GM12864 (cell line): ENCODE results near the gene RMDN2.

Source experiments
- DNase-seq: peaks from one replicate; pipeline ENCODE4 v3.0.0-alpha.2; 2011; ENCODE audit warnings: low read depth
- H3K4me3 ChIP-seq: 2 replicates; pipeline ENCODE4 v1.5.1; 2011; ENCODE audit warnings: mild to moderate bottlenecking, low read depth, low read length, control low read depth
- TF ChIP-seq, protein P1 (sequence below): IDR thresholded peaks from 2 replicates; pipeline ENCODE4 v1.5.1; 2011; ENCODE audit warnings: low read depth, mild to moderate bottlenecking, moderate library complexity, low read length, control low read depth, inconsistent platforms; ENCODE audit errors: missing control alignments

RMDN2 gene, protein sequence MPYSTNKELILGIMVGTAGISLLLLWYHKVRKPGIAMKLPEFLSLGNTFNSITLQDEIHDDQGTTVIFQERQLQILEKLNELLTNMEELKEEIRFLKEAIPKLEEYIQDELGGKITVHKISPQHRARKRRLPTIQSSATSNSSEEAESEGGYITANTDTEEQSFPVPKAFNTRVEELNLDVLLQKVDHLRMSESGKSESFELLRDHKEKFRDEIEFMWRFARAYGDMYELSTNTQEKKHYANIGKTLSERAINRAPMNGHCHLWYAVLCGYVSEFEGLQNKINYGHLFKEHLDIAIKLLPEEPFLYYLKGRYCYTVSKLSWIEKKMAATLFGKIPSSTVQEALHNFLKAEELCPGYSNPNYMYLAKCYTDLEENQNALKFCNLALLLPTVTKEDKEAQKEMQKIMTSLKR

DNA sequence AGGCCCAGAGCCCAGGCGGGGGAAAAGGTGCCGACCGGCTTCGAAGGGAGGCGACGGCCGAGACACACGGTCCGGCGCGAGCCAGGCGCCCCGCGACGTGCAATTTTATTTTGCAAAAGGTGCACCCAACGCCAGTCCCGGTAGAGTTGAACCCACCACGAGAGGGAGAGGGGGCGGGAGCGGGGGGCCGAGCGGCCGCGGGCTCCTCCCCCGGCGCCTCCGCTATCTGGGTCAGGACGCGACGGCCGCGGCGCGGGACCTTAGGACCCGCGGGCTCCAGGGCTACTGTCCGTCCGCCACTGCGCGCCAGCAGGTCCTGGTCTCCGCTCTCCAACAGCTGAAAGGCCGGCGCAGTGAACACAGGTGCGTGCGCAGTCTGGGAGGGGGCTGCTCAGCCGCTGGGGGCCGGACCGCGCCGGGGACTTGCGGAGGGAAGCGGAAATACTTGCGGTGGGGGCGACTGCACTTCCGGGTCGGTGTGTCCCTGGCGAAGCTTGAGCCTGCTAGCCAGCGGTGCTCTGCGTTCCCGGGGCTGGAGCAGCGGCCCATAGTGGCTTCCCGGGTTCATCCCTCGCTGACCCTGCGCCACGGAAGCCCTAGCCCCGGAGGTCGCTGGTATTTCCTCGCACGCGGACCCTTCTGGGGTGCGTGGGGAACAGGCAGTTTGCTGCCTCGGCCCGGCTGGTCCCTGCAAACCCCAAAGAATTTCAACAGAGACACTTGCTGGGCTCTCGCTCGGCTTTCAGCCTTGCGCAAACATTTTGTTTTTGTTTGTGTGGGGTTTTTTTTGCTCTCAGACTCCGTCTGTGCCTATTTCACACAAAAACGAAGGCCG is at the start of gene RMDN2:
RMDN2 (plus strand) TSS at position 225 of the 835 bp plus-strand sequence. CDS start 3,991 bp downstream, outside the sequence.
- H3K4me3 ChIP-seq = peak within 1 kb of the TSS; percentile 84
- TF ChIP-seq, protein P1, sequence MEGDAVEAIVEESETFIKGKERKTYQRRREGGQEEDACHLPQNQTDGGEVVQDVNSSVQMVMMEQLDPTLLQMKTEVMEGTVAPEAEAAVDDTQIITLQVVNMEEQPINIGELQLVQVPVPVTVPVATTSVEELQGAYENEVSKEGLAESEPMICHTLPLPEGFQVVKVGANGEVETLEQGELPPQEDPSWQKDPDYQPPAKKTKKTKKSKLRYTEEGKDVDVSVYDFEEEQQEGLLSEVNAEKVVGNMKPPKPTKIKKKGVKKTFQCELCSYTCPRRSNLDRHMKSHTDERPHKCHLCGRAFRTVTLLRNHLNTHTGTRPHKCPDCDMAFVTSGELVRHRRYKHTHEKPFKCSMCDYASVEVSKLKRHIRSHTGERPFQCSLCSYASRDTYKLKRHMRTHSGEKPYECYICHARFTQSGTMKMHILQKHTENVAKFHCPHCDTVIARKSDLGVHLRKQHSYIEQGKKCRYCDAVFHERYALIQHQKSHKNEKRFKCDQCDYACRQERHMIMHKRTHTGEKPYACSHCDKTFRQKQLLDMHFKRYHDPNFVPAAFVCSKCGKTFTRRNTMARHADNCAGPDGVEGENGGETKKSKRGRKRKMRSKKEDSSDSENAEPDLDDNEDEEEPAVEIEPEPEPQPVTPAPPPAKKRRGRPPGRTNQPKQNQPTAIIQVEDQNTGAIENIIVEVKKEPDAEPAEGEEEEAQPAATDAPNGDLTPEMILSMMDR = no peak
- peak; percentile 68 for DNase-seq

DNA sequence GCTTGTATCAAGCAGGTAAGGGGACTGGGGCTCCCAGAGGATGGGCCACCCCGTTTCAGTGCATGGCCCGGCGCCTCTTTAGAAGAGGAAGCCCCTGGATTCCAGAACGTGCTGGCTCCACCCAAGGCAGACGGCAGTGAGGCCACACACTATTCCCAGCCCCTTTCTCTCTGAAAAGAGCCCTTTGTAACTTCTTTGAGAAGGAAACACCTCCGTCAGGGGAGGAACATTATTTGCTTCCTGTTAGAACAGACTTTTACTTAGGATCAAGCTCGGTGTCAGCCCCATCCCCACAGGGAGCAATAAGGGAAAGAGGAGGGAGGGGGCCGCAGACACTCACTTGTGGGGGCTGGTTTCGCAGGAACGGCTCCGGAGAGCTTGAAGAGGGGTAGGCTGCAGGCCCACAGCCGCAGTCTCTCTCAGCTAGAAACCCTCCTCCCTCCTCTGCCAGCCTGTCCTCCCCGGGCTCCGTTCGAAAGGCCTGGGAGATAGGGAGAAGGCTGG is 49.6 kb upstream of the RMDN2 start:
- TF ChIP-seq, protein P1 = no peak
- DNase-seq = no peak
- no peak overlapping the region for H3K4me3 ChIP-seq

DNA sequence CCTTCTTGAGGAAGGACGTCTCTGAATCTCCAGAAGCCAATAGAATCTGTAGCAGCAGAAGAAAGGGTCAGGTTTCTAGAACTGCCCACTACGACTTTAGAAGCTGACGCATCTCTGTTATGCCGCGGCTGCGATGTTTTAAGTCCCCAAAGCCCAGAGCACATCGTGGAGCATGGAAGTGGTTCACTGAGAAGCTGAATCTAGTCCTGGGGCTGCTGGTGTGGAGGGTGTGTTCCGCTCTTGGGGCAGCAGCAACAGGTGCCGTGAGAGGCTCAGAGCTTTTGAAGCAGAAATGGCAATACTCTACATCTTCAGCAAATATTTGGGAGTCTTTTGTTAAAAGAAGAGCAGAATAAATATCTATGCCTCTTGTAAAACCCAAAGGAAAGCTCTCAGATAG is 48.9 kb upstream of the RMDN2 start:
- H3K4me3 ChIP-seq = no peak overlapping the region
- no peak for DNase-seq
- TF ChIP-seq, protein P1 = no peak

DNA sequence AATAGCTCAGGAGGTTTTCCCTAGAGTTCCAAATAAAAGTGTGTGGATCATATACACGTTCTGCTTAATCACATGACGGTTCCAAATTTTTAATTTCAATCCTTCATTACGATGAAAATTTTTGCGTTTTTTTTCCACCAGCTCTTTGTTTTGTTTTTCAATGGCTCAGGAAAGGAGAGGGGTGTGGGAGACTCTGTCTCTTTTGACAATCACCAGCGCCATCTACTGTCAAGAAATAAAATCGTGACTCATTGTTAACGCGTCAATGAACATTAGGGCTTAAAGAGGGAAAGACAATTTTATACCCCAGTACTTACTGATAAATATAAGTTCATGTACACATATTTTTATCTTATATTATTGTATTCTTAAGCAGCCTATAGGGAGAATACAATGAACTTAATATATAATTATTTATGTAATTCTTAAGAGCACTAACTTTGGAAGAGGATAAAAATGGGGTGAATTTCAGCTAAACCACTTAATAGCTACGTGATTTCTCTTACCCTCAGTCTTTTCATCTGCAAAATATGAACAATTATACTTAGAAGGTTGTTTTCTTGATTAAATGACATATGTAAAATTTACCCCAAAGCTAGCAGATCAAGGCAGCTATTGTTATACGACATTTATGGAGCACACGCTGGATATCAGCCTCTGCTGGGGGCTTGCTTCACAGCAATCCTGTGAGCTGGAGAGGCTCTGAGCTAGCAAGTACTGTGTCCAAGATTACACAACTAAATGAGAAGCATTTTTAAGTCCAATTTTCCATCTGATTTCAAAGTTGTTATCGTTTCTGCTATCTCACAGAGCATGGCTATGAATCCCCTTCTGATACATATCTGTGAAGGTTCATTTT is 47.4 kb upstream of the RMDN2 start:
- peak; percentile 25 for DNase-seq
- TF ChIP-seq, protein P1 = peak; percentile 53
- H3K4me3 ChIP-seq = no peak overlapping the region

DNA sequence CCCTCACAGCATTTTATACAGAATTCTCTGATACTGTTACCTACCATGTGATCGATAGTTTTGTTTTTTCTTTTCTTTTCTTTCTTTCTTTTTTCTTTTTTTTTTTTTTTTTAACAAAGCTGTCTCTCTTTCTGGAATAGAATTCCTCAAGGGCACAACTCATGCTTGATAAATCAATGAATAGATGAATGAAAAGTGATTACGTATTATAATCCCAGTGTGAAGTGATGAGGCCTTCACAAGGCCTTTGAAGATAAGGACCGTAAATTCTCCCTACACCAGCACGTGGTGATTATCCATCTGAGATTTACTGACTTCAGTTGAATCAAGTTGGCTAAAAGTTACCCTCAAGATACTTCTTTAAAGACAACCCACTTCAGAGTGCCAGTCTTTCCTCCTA is 46.6 kb upstream of the RMDN2 start:
- DNase-seq = no peak
- no peak overlapping the region for H3K4me3 ChIP-seq
- TF ChIP-seq, protein P1 = no peak

DNA sequence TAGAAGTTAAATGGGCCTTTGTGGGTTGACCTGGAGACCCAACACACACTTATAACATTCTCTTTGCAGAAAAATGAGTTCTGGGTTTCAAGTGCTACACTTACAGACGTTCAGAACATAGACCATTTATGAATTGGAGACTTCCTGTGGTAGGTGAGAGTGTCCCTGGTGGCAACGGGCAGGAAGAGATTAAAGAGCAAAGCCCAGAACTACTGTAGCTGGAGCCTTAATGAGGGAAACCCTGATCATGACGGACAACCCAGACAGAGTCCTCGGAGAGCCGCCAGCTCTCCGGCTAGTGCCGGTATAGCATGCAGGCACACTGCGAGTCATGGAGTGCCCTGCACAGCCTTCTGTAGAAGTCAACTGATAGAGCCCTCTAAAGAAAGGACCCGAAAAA is 44.5 kb upstream of the RMDN2 start:
- no peak for DNase-seq
- no peak overlapping the region for H3K4me3 ChIP-seq
- TF ChIP-seq, protein P1 = no peak
